Occipital lobe (tissue), 2 donors: Measurements from ENCODE around the gene NTMT1. TPM values are rescaled to one million over a fixed set of nuclear protein-coding genes. Genes with fewer than 3 reads are reported as not detected.

ENCODE experiments used
- DNase-seq: peaks from one replicate; lab custom pipeline; 2025; lab: John Stamatoyannopoulos, UW
- total RNA-seq: library from RNA; depleted of rRNA; stranded (reverse); fragments of >200 nt; gene quantifications from one replicate; pipeline ENCODE4 v1.2.3, GENCODE V29; 2014

Gene NTMT1
- total RNA-seq, 1 donor from 2014 or later: 11.2 TPM

- DNase-seq: no peak
Measured at GRCh38 chr9:129596541-129597331, 29.2 kb upstream of the NTMT1 start.

GRCh38 chr9:129597355-129598088 is 28.4 kb upstream of the NTMT1 start:
- no peak for DNase-seq

- no peak for DNase-seq
Measured at GRCh38 chr9:129598089-129598596, 27.8 kb upstream of the NTMT1 start.

GRCh38 chr9:129601082-129601674 is 24.8 kb upstream of the NTMT1 start:
- no peak for DNase-seq

GRCh38 chr9:129602598-129603415 is 23.2 kb upstream of the NTMT1 start:
- no peak for DNase-seq

- no peak for DNase-seq
Measured at GRCh38 chr9:129604056-129604765, 21.8 kb upstream of the NTMT1 start.

- DNase-seq: no peak
Measured at GRCh38 chr9:129604766-129605163, 21.2 kb upstream of the NTMT1 start.

GRCh38 chr9:129606161-129607026 is 19.6 kb upstream of the NTMT1 start:
- no peak for DNase-seq

GRCh38 chr9:129607027-129607387 is 19.0 kb upstream of the NTMT1 start:
- no peak for DNase-seq

- no peak for DNase-seq
Measured at GRCh38 chr9:129608561-129609481, 17.1 kb upstream of the NTMT1 start.

GRCh38 chr9:129609486-129610212 is 16.3 kb upstream of the NTMT1 start:
- no peak for DNase-seq

- no peak for DNase-seq
Measured at GRCh38 chr9:129610213-129610472, 15.8 kb upstream of the NTMT1 start.

- DNase-seq: peak; percentile 39
Measured at GRCh38 chr9:129610473-129611306, 15.3 kb upstream of the NTMT1 start.

GRCh38 chr9:129611307-129611800 is 14.6 kb upstream of the NTMT1 start:
- DNase-seq: no peak

GRCh38 chr9:129612123-129612522 is 13.8 kb upstream of the NTMT1 start:
- no peak for DNase-seq

- DNase-seq: no peak
Measured at GRCh38 chr9:129612815-129613519, 13.0 kb upstream of the NTMT1 start.
